ENCODE measurements around the gene CDH13.

Gene CDH13

DNA sequence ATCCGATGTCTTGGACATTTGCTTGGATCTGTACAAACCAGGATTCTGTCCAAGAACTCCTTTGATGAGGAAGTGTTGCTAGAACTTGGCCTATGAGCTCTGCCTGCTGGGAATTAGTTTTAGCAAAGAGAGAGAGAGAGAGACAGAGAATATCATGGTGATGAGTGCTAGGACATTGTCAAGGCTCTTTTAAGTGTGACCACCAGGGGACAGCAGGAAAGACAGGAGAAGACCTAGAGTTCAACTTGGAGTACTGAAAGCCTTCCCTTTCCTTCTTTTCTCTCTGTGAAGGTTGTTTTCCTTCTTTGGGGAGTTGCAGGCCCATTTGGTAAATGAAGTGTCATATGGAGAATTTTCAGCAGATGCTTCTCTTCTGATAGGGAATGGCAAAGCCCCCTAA lies 791.8 kb downstream of the CDH13 start:
- Histone ChIP-seq H3K27me3 (ENCODE audit: insufficient read depth, poor library complexity, severe bottlenecking) (no peaks in the 10 kb centered on the region), H3K36me3 (ENCODE audit: low read depth) (no peaks in the 10 kb centered on the region), H3K4me1 (ENCODE audit: insufficient read depth, poor library complexity, severe bottlenecking) (no peaks in the 10 kb centered on the region), H3K4me3 (ENCODE audit: severe bottlenecking) (no peak overlapping the region), H3K9me3 (ENCODE audit: severe bottlenecking) (no peaks in the 10 kb centered on the region), H3K27ac (ENCODE audit: poor library complexity, severe bottlenecking) (no peak overlapping the region)
- DNase-seq (ENCODE audit: low spot score) (no peak), ATAC-seq (ENCODE audit: low read depth) (no peak)
- TF ChIP-seq, protein P1, sequence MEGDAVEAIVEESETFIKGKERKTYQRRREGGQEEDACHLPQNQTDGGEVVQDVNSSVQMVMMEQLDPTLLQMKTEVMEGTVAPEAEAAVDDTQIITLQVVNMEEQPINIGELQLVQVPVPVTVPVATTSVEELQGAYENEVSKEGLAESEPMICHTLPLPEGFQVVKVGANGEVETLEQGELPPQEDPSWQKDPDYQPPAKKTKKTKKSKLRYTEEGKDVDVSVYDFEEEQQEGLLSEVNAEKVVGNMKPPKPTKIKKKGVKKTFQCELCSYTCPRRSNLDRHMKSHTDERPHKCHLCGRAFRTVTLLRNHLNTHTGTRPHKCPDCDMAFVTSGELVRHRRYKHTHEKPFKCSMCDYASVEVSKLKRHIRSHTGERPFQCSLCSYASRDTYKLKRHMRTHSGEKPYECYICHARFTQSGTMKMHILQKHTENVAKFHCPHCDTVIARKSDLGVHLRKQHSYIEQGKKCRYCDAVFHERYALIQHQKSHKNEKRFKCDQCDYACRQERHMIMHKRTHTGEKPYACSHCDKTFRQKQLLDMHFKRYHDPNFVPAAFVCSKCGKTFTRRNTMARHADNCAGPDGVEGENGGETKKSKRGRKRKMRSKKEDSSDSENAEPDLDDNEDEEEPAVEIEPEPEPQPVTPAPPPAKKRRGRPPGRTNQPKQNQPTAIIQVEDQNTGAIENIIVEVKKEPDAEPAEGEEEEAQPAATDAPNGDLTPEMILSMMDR (IDR thresholded peaks at IDR 0.05; ENCODE audit: poor library complexity, severe bottlenecking): peak; percentile 5

DNA sequence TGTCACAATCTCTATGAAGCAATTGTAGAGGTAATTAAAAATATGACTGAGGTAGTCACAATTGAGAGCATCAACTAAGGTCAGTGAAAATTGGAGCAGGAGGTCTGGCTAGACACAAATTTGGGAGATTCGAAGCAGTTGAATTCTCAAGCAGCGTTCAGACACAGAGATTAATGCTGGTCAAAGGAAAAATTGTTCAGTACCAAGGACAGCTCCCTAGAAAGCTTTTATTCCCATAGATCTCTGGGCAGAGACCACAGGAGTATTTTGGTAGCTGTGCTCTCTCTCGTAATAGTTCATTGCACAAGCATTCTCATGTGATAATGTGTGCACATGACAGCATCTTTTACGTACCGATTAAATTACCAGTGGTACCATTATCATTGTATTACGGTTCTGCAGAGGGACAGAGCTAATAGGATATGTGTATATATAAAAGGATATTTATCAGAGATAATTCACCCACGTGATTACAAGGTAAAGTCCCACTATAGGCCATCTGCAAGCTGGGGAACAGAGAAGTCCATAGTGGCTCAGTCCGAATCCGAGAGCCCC lies 793.5 kb downstream of the CDH13 start:
- no peaks in the 10 kb centered on the region for H3K27me3 ChIP-seq (ENCODE audit: insufficient read depth, poor library complexity, severe bottlenecking)
- no peak overlapping the region for H3K4me3 ChIP-seq (ENCODE audit: severe bottlenecking)
- TF ChIP-seq, protein P1 (IDR thresholded peaks at IDR 0.05; ENCODE audit: poor library complexity, severe bottlenecking): no peak
- ATAC-seq (ENCODE audit: low read depth) (no peak), DNase-seq (ENCODE audit: low spot score) (no peak)
- no peaks in the 10 kb centered on the region for H3K4me1 ChIP-seq (ENCODE audit: insufficient read depth, poor library complexity, severe bottlenecking)
- H3K9me3 ChIP-seq (ENCODE audit: severe bottlenecking): no peaks in the 10 kb centered on the region
- no peaks in the 10 kb centered on the region for H3K36me3 ChIP-seq (ENCODE audit: low read depth)
- H3K27ac ChIP-seq (ENCODE audit: poor library complexity, severe bottlenecking): no peak overlapping the region

DNA sequence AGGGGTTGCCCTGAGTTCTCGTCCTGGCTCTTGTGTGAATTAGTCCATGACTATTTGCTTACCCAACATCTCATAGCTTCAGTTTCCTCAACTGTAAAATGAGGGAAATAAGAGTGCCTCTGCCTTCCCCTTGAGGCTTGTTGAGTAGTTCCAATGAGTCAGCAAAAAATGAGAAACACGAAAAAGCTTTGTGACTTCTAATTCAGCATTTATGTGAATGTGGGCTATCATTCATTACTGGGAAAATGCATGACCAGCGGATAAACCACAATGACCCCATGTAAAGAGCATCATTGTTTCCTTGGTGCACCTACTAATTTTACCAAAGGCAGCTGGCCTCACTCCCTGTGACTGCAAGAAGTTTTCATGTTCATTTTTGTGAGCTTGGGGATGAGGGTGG lies 806.4 kb downstream of the CDH13 start:
- no peak for ATAC-seq (ENCODE audit: low read depth)
- TF ChIP-seq, protein P1 (IDR thresholded peaks at IDR 0.05; ENCODE audit: poor library complexity, severe bottlenecking): no peak
- no peak overlapping the region for H3K27ac ChIP-seq (ENCODE audit: poor library complexity, severe bottlenecking)
- H3K4me3 ChIP-seq (ENCODE audit: severe bottlenecking): no peak overlapping the region
- H3K9me3 ChIP-seq (ENCODE audit: severe bottlenecking): no peaks in the 10 kb centered on the region
- H3K36me3 ChIP-seq (ENCODE audit: low read depth): no peaks in the 10 kb centered on the region
- no peaks in the 10 kb centered on the region for H3K4me1 ChIP-seq (ENCODE audit: insufficient read depth, poor library complexity, severe bottlenecking)
- no peak for DNase-seq (ENCODE audit: low spot score)
- H3K27me3 ChIP-seq (ENCODE audit: insufficient read depth, poor library complexity, severe bottlenecking): no peaks in the 10 kb centered on the region

DNA sequence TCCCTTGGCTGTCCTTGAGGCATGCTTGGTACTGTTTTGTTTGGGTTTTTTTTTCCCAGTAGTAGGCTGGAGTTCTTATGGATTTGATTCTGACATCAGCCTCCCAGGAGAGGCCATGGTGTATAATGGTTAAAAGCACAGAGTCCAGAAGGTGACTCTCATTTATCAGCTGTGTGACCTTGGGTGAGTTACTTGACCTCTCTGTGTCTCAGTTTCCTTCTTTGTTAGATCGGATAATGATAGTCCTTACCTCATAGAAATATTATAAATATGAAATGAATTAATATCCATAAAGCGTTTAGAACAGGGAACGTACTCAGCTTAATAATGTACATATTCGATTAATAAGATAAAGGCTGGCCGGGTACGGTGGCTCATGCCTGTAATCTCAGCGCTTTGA lies 810.3 kb downstream of the CDH13 start:
- H3K4me1 ChIP-seq (ENCODE audit: insufficient read depth, poor library complexity, severe bottlenecking): peaks cover 3% of the 10 kb centered on the region
- H3K9me3 ChIP-seq (ENCODE audit: severe bottlenecking): no peaks in the 10 kb centered on the region
- no peak overlapping the region for H3K4me3 ChIP-seq (ENCODE audit: severe bottlenecking)
- no peaks in the 10 kb centered on the region for H3K27me3 ChIP-seq (ENCODE audit: insufficient read depth, poor library complexity, severe bottlenecking)
- no peaks in the 10 kb centered on the region for H3K36me3 ChIP-seq (ENCODE audit: low read depth)
- TF ChIP-seq, protein P1 (IDR thresholded peaks at IDR 0.05; ENCODE audit: poor library complexity, severe bottlenecking): no peak
- H3K27ac ChIP-seq (ENCODE audit: poor library complexity, severe bottlenecking): no peak overlapping the region
- DNase-seq (ENCODE audit: low spot score) (no peak), ATAC-seq (ENCODE audit: low read depth) (no peak)

DNA sequence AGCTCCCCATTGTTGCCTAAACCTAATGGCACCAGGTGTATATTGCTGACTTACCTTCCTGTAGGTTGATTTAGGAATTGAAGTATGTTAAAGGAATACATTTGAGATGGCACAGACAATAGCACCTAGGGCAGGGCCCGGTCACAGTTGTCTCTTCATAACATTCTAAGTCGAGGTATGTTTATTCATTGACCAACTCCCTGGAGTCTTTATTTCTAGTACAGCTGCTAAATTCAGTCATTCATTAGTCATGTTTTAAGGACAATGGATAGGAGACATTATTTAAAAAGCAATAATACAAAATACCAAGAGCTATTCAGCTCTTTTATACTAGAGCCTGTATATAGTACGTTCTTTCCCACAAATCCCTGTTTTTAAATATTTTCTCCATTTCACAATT lies 811.6 kb downstream of the CDH13 start:
- Histone ChIP-seq H3K9me3 (ENCODE audit: severe bottlenecking) (no peaks in the 10 kb centered on the region), H3K27ac (ENCODE audit: poor library complexity, severe bottlenecking) (no peak overlapping the region), H3K4me3 (ENCODE audit: severe bottlenecking) (no peak overlapping the region), H3K4me1 (ENCODE audit: insufficient read depth, poor library complexity, severe bottlenecking) (peaks cover 3% of the 10 kb centered on the region), H3K36me3 (ENCODE audit: low read depth) (no peaks in the 10 kb centered on the region), H3K27me3 (ENCODE audit: insufficient read depth, poor library complexity, severe bottlenecking) (no peaks in the 10 kb centered on the region)
- no peak for ATAC-seq (ENCODE audit: low read depth)
- DNase-seq (ENCODE audit: low spot score): no peak
- TF ChIP-seq, protein P1 (IDR thresholded peaks at IDR 0.05; ENCODE audit: poor library complexity, severe bottlenecking): no peak

All from RWPE2 (cell line).